Sigmoid colon (tissue), 4 donors: ENCODE measurements around the gene CLDN7.
"Not testable (repeated sequence)": the region's sequence is repeated elsewhere in the genome, so short reads cannot be mapped to it uniquely, and the experiment has no call there.

Source experiments
- CTCF ChIP-seq, 4 experiments: fragments of 450-650 bp in 3 of 4; fragments of 200-600 bp in 1 of 4; IDR thresholded peaks; one replicate each; pipeline ENCODE4 v1.5.1; 2016 to 2019; ENCODE audit warnings: antibody characterized with exemption in 4 of 4, mild to moderate bottlenecking in 3 of 4, moderate library complexity in 2 of 4
- EP300 ChIP-seq, 4 donors: sonication (generic); formaldehyde crosslinking; IDR thresholded peaks; one replicate each; pipeline ENCODE4 v1.6.1; 2017; ENCODE audit warnings: antibody characterized with exemption in 4 of 4
- POLR2A ChIP-seq, 2 donors: fragments of 450-650 bp; IDR thresholded peaks; one replicate each; pipeline ENCODE4 v1.6.1; 2016; ENCODE audit warnings: antibody characterized with exemption in 2 of 2, mild to moderate bottlenecking in 2 of 2, moderate library complexity in 2 of 2
- POLR2AphosphoS5 ChIP-seq, 4 donors: sonication (generic); formaldehyde crosslinking; IDR thresholded peaks; one replicate each; pipeline ENCODE4 v1.6.1; 2017; ENCODE audit warnings: antibody characterized with exemption in 4 of 4

- TF ChIP-seq CTCF, POLR2A, EP300, POLR2AphosphoS5 (IDR thresholded peaks at IDR 0.05): not testable (repeated sequence)
These were observed 18.4 kb downstream of the CLDN7 start for GRCh38 chr17:7243838-7244237.
